ENCODE data around the gene IFT20.
"Not testable (repeated sequence)": the region's sequence is repeated elsewhere in the genome, so short reads cannot be mapped to it uniquely, and the experiment has no call there.

Gene IFT20

DNA sequence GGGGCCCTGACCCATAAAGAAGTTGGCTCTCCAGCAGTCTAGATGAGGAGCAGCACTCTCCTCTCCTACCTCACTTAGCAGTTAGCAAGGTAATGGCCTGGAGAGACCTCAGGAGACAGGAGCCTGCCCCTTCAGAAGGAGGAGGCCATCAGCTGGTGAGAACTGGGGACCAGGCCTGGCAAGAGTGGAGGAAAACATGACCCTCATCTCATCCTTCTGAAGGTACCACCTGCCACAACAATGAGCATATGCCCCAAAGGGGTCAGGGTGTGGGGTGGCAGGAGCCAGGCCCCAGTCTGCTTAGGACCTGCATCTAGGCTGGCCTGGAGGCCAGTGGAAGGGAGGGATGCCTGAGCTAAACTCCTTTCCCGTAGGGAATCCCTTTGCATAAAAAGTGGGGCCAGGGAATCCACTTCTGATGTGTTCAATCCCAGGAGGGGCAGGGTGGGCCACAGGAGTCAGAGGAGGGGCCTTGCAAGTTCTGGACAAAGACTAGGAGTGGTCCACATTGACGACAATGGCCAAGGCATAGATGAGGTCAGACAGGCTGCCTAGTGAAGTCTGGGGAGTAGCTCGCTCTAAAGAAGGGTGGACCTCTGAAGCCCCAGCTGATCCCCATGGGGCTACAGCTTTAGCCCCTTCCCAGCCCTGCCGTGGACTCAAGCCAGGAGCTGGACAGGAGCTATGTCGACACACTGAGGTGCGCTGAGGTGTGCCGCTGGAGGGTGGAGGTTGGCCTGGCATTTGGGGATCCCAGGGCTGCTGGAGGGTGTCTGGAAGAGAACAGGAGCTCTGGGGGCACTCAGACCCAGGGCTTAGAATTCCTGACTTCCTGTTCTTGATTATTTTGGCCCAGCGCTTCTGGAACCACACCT lies 28.7 kb upstream of the IFT20 start:
- DNase-seq (ENCODE audit: low spot score) = no peak

DNA sequence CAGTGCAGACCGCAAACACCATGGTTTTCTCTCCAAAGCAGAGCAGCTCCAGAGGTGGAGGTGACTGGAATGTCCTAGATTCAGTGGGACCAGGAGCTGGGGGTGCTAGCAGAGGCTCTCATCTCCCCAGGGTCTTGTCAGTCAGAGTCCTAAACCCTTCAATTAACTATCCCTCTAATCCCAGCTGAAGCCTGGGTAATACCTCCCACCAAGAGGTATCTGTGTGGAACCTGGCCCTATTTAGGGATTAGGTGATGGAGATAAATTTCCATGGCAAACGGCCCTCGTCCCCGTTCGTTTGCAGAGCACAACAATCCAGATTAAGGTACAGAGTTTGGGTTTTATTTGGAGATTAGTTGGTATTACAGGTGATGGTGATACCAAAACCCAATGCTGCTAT lies 27.9 kb upstream of the IFT20 start:
- no peak for DNase-seq (ENCODE audit: low spot score)

DNA sequence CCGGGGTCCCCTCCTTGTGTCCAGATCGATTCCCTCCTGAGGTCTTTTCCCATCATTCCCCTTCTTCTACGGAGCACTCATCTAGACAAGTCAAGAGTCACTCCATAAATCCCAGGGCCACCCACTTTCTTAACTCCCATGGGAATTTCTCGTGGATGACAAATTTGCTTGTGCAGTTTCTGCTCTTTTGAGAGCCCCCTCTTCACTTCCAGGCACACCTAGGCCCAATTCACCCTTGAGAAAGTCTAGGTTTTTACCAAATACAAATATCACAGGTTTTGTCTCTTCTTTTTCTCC lies 22.6 kb upstream of the IFT20 start:
- no peak for DNase-seq (ENCODE audit: low spot score)

DNA sequence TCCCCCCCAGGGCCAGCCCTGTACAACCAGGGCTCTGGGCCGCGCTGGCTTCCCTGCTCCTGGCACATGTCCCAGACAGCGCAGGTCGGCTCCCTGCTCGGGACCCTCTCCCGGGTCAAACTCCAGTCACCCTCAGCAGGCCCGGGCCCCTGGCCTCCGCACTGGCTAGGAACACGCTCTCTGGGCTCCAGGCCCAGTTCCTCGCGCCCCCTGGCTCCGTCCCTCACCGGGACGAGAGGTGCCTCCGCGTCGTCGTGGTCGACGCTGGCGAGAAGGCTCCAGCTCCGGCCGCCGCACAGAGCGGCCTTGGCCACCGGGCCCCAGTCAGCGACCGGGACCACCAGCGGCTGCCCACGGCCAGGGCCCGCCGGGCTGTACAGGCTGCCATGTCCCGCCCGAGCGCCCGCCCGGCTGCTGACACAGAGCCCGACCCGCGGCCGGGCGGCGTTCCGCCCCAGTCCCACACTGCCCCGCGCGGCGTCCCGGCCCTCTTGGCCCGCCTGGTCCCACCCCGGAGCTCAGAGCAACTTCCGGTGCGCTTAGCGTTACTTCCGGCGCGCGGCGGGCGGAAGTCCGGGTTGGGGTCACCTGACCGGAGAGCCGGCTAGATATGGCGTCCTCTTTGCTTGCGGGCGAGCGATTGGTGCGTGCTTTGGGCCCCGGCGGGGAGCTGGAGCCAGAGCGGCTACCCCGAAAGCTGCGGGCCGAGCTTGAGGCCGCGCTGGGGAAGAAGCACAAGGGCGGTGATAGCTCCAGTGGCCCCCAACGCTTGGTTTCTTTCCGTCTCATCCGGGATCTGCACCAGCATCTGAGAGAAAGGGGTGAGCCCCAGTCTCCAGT lies 22.0 kb upstream of the IFT20 start, which contains the start of gene POLDIP2:
Gene POLDIP2 (minus strand): TSS at position 467 of the 840 bp plus-strand sequence. CDS start 79 bp downstream, at position 388.
- DNase-seq (ENCODE audit: low spot score) = peak; percentile 97

DNA sequence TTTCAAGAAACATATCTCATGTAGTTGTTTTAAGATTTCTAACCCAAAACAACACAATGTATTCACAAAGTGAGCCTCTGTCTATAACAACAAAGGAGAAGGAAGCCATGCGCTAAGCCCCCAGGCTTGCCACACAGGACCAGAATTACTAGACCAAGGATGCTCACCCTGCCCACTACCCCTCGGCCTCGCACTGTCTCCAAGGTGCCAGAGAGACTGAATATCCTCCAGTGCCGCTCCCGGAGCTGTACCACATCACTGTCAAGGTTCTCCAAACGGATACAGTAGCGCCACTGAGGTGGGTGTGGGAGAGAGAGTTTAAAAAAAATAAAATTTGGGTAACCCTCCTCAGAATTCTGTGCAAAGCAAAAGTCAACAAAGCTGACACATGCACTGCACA lies 15.0 kb upstream of the IFT20 start:
- DNase-seq (ENCODE audit: low spot score) = no peak

DNA sequence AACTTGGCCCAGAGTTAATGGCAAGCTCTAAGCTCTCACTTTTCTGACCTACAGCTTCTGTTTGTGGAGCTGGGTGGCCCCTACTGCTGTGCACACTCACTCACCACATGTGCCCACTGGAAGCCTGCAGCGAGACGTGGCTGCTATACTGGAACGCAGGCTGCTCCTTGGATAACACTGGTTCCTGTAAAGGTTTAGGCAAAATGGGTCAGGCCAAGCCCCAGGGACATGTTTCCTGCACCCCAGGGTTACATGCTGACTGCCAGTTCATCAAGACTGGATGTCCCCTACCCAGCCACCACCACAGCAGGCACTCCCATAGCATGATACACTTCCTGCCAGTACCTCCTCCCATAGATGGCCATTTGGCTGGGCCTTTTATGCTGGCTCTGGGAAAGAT lies 13.7 kb upstream of the IFT20 start:
- DNase-seq (ENCODE audit: low spot score) = no peak

DNA sequence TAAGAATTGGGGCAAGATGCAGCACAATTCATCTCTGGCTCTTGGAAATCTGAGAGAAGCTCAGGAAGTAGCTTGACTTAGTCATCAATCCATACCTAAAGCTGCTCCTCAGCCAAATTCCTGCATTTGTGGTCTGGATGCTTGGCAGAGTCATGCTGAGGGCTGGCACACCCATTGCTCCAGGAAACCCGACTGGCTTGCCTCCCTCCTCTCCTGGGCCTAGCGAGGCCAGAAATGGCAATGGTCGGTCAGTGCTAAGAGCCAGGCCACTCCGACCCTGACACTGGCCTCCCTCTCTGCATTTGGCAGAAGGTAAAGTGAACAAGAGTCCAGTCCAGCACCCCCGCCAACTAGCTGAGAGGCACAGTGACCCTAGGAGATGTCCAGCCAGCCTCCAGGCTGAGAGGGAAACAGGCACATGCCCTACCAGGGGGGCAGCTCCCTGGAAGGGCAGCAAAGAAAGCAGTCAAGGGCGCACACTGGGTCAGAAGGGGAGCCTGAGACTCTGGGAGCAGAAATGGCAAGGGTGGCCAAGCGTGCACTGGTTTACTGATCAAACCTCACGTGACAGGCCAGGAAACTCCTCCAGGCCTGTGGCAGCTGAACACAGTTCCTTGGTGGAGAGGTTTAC lies 12.1 kb upstream of the IFT20 start:
- DNase-seq (ENCODE audit: low spot score) = peak; percentile 81

DNA sequence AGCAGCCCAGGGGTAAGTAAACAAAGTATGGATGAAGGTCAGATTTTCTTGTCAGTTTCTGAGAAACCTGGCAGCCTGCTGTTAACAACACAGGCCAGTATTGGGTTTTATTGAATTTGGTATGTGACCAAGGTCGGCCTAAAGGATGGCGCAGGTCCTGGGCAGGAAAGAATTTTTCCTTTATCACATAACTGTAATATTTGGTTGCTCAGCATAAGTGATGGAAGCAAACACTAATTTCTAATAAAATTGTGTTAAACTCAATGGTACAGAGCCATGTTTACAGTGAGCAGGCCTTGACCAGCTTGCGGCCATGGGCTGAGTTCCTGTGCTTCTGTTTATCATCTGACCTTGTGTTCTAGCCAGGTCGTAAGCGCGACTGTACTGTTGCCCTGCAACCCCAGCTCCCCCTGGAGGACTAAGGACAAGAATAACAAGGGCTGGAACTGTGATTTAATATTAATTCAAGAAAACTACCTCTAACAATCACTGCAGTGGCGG lies 11.5 kb upstream of the IFT20 start:
- no peak for DNase-seq (ENCODE audit: low spot score)

DNA sequence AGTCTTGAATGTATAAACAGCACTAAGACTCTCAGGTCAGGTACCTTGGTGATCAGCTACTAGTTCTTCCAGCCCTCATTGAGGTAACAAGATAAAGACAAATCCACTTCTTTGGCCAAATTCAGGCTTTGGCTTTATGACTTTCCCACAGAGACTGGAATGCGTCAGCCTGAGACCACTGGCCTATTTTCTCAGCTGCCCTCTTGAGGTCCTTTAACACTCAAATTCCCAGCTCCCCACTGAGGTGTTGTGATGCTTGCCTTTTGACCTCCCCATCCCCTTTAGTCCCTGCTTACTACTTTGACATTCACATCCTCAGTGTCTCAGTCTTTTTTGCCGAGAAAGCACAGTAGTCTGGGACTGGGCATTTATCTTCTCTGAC lies 10.9 kb upstream of the IFT20 start:
- DNase-seq (ENCODE audit: low spot score) = no peak

DNA sequence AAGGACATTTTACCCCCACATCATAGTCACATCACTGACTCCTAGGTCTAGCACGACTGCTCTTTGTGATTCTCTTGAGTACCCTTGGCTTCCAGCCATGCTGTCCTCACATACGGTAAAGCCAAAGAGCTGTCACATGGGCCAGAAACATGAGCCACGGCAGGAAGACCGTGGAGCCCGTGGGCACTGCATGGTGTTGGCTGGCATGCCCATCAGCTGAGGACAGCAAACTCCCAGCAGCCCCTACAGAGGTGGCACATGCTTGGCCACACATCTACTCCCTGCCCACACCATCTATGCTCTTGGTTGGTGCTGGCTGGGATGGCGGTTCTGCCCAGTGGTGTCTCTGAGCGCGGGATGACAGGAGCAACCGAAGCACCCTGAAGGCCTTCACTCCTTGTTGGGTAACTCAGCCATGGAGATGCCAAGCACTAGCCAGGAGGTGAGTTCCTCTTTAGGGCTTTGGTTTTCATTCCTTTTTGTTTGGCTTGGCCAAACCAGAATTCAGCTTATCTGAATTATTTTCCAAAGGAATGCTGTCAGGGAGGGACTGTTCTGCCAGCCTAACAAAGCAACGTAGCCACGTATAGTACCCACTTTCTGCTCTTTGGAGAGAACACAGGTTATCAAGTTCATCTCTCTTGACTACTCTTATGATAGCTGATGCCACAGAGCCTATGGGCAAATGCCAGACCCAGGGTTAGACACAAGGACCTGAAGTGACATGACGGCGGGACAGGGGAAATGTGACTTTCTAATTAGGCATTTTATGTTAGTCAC lies 10.3 kb upstream of the IFT20 start:
- no peak for DNase-seq (ENCODE audit: low spot score)

DNA sequence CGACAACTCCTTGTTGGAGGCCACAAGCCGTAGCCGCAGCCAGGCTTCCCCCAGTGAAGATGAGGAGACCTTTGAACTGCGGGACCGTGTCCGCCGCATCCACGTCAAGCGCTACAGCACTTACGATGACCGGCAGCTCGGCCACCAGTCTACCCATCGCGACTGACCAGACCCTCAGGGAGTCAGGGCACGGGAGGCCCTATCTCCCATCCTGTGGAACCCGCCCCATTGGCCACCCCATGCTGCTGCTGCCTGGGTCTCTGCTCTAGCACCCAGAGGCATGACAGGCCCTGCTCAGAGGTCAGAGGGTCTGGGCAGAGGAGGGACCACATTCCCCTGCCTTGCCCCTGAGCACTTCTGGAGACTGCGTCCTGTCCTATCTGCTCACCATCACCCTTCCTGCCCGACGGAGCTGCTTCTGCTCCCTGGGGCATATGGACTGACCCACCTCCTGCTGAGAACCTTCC lies 9.2 kb upstream of the IFT20 start:
- no peak for DNase-seq (ENCODE audit: low spot score)

DNA sequence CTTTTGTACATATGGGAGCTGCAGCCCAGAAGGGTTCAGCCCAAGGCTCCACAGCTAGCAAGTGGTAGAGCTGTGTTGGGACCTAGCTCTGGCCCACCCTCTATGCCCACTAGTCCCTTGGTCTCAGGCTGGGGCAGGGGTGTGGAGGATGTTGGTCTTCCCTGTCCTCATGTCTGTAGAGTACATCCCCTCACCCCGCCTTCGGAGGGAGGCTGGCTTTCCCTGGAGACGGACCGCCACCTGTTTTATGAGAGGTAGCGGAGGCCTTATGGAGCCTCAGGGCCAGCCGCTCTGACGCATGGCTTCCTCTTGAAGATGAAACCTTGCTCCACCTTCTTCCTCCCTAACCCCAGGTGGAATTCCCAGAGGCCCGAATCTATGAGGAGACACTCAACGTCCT lies 8.7 kb upstream of the IFT20 start:
- no peak for DNase-seq (ENCODE audit: low spot score)

DNA sequence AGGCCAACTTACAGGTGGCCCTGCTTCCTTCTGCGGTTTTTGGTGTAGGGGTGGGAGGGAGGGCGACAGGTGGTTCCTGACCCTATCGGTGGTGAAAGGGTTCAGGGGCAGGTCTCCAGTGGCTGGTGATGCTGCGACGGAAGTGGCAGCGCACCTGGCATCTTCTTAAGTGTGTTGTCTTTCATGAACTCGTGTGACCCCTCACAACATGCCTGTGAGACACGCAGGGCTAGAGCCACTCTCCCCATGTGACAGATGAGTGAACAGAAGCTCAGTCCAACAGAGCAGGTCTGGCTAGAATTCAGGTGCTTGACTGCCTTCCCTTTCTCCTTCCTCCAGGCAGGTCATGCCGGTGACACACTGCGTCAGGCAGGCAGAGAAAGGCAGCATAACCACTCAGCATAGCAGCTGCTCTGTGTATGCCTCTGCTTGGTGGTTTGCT lies 8.2 kb upstream of the IFT20 start:
- no peak for DNase-seq (ENCODE audit: low spot score)

DNA sequence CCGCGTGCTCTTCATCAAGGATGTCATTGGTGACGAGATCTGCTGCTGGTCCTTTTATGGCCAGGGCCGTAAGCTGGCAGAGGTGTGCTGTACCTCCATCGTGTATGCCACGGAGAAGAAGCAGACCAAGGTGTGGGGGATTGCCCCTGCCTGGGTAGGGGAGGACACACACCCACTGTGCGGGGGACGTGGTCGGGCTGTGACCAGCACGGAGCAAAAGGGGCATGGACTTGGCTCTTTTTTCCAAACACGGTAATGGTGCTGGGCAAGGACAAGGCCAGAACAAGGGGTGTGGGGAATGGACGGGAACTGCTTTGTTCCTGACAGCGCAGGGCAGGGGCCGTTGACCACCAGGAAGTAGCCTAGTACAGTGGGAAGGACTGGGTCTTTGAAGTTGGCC lies 7.0 kb upstream of the IFT20 start:
- DNase-seq (ENCODE audit: low spot score) = no peak

DNA sequence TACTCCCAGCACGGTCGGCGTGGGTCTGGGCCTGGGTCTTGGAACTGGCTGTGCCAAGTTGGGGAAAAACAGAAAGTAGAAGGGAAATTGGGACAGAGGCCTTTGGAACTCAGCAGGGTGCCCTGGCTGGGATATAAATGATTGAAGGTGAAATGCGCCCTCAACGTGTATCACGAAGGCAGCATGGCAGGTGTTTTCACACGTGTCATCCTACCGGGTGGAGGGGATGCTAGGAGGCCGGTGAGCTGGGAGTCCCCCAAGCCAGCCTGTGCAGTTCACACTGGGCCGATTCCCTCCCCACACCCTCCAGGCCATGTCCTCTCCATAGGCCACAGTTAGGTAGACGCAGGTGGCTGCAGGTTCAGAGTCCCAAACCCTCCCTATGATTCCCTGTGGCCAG lies 6.2 kb upstream of the IFT20 start:
- DNase-seq (ENCODE audit: low spot score) = no peak

DNA sequence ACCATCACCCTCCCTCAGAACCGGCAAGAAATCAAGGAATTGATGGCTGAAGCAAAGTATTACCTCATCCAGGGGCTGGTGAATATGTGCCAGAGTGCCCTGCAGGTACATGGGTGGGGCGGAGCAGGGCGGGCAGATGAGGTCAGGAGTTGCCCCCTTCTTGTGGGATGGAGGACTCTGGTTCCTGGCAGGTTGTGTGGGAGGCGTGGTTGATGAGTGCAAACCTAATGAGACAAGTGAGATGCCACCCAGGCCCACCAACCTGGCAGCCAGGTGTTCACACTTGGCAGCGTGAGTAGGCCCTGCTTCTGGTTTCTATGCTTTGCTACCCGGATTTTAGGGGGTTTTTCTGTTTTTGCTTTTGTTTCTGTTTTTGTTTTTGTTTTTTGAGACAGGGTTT lies 5.1 kb upstream of the IFT20 start:
- no peak for DNase-seq (ENCODE audit: low spot score)

DNA sequence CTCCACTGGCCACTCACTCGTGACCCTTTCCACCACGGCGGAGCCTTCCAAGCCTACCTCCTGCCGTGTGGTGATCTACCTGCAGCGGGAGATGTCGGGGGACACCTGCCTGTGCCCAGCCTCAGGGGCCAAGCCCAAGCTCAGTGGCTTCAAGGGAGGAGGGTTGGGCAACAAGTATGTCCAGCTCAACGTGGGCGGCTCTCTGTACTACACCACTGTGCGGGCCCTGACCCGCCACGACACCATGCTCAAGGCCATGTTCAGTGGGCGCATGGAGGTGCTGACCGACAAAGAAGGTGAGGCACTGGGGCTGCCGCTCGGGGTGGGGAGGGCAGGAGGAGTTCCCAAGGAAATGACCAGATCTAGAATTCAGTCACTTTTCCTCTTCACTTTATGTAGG lies 4.2 kb upstream of the IFT20 start:
- no peak for DNase-seq (ENCODE audit: low spot score)

DNA sequence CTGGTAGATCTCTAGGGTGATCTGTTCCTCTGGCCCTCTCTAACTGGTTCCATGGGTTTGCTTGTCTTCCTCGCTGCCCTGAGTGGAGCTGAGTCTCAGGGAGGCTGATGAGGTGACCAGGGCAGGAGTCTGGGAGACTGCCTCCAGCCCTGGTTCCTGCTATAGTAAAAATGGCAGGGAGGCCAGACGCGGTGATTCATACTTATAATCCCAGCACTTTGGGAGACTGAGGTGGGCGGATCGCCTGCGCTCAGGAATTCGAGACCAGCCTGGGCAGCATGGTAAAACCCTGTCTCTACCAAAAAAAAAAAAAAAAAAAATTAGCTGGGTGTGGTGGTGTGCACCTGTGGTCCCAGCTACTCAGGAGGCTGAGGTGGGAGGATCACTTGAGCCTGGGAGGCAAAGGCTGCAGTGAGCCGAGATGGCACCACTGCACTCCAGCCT lies 3.5 kb upstream of the IFT20 start:
- not testable (repeated sequence) for DNase-seq (ENCODE audit: low spot score)

DNA sequence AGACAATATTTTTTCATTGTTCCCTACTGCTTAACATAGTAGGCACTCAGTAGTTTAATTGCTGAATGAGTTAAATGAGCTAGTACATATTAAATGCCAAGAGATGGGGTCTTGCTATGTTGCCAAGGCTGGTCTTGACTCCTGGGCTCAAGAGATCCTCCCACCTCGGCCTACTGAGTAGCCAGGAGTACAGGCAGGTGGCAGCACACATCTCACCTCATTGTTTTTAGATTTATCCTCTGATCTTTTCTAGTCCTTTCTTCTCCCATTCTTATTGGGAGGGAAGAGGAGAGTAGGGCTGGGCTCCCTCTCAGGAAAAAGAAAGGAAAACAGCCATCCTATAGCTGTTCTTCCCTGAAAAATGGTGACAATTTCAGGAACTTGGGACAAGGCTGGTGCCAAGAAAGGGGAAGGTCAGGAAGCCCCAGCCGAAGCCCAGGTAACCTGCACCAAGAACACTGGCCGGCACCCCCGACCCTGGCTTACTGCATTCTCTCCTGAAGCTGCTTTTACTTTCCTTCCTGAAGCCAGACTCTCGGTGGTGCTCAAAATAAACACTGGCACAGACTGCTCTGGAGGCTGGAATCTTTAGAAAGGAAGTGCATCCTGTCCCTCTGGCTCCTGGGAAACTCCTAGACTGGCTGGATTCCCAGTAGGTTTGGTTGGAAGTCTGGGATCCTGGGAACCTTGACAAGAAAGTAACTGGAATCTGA lies 2.9 kb upstream of the IFT20 start:
- no peak for DNase-seq (ENCODE audit: low spot score)

DNA sequence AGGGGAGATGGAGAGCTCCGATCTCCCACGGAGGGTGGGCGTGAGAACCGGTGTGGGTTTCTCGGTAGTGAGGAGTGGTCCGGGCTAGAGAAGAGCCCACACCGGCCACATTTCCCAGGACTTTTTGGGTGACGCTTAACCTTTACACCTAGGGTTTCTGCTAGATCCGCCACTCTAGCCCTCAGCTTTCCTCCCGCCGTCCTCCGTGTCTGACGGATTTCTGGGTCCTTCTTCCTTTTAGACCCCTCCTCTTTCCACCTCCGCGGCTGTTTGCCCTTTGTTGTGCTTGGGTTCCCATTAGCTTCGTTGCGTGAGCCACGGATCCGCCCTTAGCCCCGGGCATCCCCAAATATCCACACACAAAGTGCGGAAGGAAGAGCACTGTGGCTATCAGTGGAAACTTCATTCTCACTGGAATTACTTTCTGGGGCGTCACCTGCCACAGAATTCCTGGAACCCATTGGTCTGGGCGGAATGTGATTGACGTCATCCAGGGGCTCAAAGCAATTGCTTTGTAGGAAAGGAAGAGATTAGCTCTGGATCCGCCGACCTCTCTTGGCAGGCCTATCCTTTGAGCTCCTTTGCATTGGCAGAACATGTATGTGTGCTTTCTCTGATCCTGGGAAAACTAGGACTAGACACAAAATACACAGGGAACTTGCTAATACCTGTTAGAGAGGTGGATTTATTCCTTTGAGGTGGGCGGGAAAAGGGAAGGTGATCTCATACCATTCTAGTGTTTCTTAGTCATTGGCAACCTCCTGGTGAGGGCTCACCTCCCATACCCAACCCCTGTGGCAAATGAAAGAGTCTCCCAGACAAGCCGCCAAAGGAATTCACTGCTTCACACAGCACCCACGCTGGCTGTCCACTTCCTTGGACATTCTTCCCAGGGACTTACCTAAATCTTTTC lies 943 bp upstream of the IFT20 start:
- peak; percentile 75 for DNase-seq (ENCODE audit: low spot score)

Measured in AG08396 (cell line).